Motor neuron (in vitro differentiated cells): ENCODE measurements around the gene HS3ST6. TPM values are rescaled to one million over a fixed set of nuclear protein-coding genes. Genes with fewer than 3 reads are reported as not detected.
"Not testable (repeated sequence)": the region's sequence is repeated elsewhere in the genome, so short reads cannot be mapped to it uniquely, and the experiment has no call there.

Experiments used
- ATAC-seq, 8 experiments: fragments of 200-7000 bp; cut with Tn5 transposase; replicated peaks in 6 of 8; 2 replicates each; pipeline ENCODE4 v1.8.0; 2021; ENCODE audit warnings: mild to moderate bottlenecking in 8 of 8, moderate library complexity in 8 of 8
- H3K27ac ChIP-seq, 2 donors: fragments of 250-450 bp; sonication (Bioruptor Pico); 2 replicates each; pipeline ENCODE4 v1.9.0; 2021; ENCODE audit warnings: antibody characterized with exemption in 2 of 2, mild to moderate bottlenecking in 2 of 2, moderate library complexity in 1 of 2
- H3K4me1 ChIP-seq, 2 donors: fragments of 250-450 bp; sonication (Bioruptor Pico); replicated peaks in 1 of 2; 2 replicates each; pipeline ENCODE4 v1.6.1; 2021; ENCODE audit warnings: antibody characterized with exemption in 2 of 2, mild to moderate bottlenecking in 2 of 2, moderate library complexity in 1 of 2
- H3K4me3 ChIP-seq, 5 donors: fragments of 250-450 bp; sonication (Bioruptor Pico); 2 replicates each; pipeline ENCODE4 v1.9.0; 2021; ENCODE audit warnings: antibody characterized with exemption in 5 of 5, mild to moderate bottlenecking in 5 of 5, moderate library complexity in 4 of 5
- WGBS, 10 experiments: fragments of 450-650 bp; shearing (Covaris generic); methylation state at CpG; one replicate each; pipeline ENCODE4 v1.0.0; 2022; 5-methylcytosine and 5-hydroxymethylcytosine counted together
- in situ Hi-C, 9 experiments: fragments of 400-800 bp; cut with MboI; loops; one replicate each; pipeline ENCODE4 v1.15.0; 2021; ENCODE audit warnings: low sequenced_read_pairs in 9 of 9, low pct_unique_long_range_greater_than_20kb in 2 of 9; ENCODE audit not compliant: unreplicated experiment in 9 of 9
- total RNA-seq, 8 experiments: library from RNA; unstranded; fragments of 300-600 nt; gene quantifications; 2 replicates each; pipeline versions ENCODE4 v1.2.3 to v1.2.4, GENCODE V29; 2022

HS3ST6 gene
- total RNA-seq = 1 to 10 TPM in 1 of 8 experiments, under 1 TPM in 1, not detected in 6; 0.25 to 1.1 TPM

DNA sequence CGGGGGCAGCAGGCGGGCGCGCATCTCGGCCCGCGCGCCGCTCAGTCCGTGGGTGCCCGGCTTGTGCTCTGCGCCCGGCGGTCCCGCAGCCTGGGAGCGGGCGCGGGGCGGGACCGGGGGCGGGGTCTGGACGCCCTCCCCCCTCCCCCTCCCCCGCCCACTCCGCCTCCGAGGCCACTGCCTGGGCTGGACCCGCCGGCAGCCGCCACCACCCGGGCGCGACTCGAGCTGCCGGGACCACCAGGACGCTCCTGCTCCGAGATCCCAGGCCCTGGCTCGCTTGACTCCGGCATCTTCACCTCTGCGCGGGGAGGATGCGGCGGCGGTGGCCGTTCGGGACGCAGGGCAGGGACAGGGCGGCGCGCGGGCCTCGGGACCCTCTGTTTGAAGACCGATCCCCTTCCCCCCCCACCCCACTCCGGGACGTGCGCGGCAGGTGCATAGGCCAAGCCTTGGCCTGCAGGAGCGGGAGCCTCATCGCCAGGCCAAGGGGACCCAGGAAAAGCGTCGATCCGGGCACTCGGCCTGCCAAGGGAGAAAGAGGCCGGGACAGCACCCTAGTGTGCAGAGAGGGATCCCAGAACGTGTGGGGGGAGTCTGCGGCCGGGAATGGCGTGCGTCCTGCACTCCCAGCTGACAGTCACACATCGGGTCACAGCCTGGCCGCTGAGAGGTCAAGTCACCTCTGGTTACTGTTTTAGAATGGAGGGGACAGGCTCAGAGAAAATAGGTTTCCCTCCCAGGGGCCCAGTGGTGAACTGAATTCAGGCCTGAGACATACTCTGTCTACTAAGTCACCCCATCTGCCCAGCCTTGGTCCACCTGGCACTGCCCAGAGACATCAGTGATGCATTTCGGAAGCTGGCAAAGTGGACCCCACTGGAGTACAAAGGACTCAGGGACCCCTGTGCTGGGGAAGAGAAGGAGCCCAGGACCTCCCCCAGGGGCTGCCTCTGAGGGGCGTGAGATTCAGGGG lies at the start of gene HS3ST6:
Gene HS3ST6 (minus strand): TSS at position 65 of the 976 bp plus-strand sequence. CDS start 92 bp downstream, outside the sequence.
- peak within 1 kb of the TSS; percentile 11 to 36 (median 28) for H3K4me3 ChIP-seq
- H3K4me1 ChIP-seq = peaks cover 3 to 8% of the 10 kb centered on the region in 2 donors
- in situ Hi-C loops = no loop called here
- 5 to 14% methylated on average over 4 to 5 of the region's 71 CpGs; no CpG with 5 or more reads in 8 of the 10 experiments for WGBS, 10 experiments
- no peak within 1 kb of the TSS for H3K27ac ChIP-seq
- peak in 6 of 8 experiments; percentile 51 to 67 (median 62) for ATAC-seq

DNA sequence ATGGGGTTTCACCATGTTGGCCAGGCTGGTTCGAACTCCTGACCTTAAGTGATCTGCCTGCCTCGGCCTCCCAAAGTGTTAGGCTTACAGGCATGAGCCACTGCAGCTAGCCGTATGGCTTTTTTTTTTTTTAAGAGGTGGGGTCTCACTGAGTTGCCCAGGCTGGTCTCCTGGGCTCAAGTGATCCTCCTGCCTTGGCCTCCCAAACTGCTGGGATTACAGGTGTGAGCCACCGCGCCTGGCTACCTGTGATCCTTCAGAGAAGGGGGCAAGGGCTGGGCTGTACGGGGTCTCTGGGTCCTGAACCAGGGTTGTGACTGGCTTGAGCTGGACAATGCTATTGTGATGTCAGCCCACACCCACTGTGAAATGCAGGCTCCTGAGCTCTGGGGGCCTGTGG lies 48.2 kb upstream of the HS3ST6 start, which contains the start of gene RNF151:
Gene RNF151 (plus strand): TSS at position 397 of the 400 bp plus-strand sequence. CDS start 26 bp downstream, outside the sequence.
- H3K27ac ChIP-seq = no peak within 1 kb of the TSS
- ATAC-seq = peak in 1 of 8 experiments; percentile 0
- 85 to 100% (median 93%) methylated on average over 1 to 6 of the region's 6 CpGs; no CpG with 5 or more reads in 5 of the 10 experiments for WGBS, 10 experiments
- peak within 1 kb of the TSS; percentile 69 to 96 (median 89) for H3K4me3 ChIP-seq
- in situ Hi-C loops = no loop called here
- H3K4me1 ChIP-seq = peaks cover 20 to 22% of the 10 kb centered on the region in 2 donors

- WGBS, 10 experiments = 0 to 61% (median 11%) methylated on average over 1 to 12 of the region's 24 CpGs; no CpG with 5 or more reads in 5 of the 10 experiments
- no peak for ATAC-seq
- H3K27ac ChIP-seq = peak overlapping the region; percentile 88 to 94
Observed at GRCh38 chr16:1965396-1966001, 47.3 kb upstream of the HS3ST6 start.

GRCh38 chr16:1964506-1965395 lies 46.5 kb upstream of the HS3ST6 start, which contains the start of gene RPS2:
Gene RPS2, minus strand, starts transcription at chr16:1964826. Its CDS starts 201 bp downstream, at chr16:1964625.
- peak; percentile 55 to 91 (median 88) for ATAC-seq
- Histone ChIP-seq H3K27ac (peak within 1 kb of the TSS; percentile 88 to 94), H3K4me1 (peaks cover 25 to 26% of the 10 kb centered on the region in 2 donors), H3K4me3 (peak within 1 kb of the TSS; percentile 69 to 96 (median 89))
- in situ Hi-C loops = no loop called here
- 0 to 4% (median 0%) methylated on average over 2 to 16 of the region's 97 CpGs; no CpG with 5 or more reads in 5 of the 10 experiments for WGBS, 10 experiments

More at GRCh38 chr16:1965396-1966001, 47.3 kb upstream of the HS3ST6 start:
- H3K4me3 ChIP-seq = peak overlapping the region; percentile 69 to 96 (median 89)
- in situ Hi-C loops = no loop called here
- peaks cover 20 to 21% of the 10 kb centered on the region in 2 donors for H3K4me1 ChIP-seq

DNA sequence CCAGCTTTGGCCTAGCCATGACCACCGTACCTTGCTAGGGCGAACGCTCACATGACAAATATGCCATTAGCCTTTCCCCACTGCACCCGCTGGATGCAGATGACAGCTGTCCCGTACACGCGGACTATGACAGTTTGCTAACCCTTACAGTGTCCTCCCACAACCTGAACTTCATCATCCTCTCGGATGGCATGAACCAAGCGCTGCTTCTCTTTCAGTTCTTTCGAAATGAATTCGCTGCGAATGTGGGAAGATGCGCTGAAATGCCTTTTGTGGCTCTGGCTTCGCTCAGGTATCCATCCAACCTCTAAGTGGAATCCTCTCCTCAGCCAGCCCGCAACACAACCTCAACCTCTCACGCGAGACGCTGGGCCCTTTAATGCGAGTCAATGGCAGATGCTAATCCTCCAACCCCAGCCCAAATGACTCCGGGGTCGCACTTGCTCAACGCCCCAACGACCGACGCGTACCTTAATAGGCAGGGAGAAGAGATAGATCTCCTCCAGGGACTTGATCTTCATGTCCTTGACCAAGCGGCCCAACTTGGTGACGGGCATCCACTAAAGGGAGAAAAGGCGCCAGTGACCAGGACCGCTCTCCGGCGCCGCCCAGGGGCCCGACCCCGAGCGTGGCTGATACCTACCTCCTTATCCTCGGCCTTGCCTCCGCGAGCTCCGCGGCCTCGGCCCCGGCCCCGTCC lies 45.7 kb upstream of the HS3ST6 start:
- ATAC-seq = peak in 6 of 8 experiments; percentile 0 to 27 (median 2)
- WGBS, 10 experiments = 0 to 47% (median 6%) methylated on average over 3 to 19 of the region's 44 CpGs; no CpG with 5 or more reads in 1 of the 10 experiments

GRCh38 chr16:1962161-1963153 lies 44.2 kb upstream of the HS3ST6 start:
- H3K4me1 ChIP-seq = peaks cover 25 to 30% of the 10 kb centered on the region in 2 donors
- in situ Hi-C loops, H3K27ac ChIP-seq, ATAC-seq: not testable (repeated sequence)
- 42 to 83% (median 67%) methylated on average over 1 to 8 of the region's 37 CpGs; no CpG with 5 or more reads in 5 of the 10 experiments for WGBS, 10 experiments
- peak overlapping the region in 2 of 5 donors; percentile 89 to 96 for H3K4me3 ChIP-seq

More for the DNA sequence above, 45.7 kb upstream of the HS3ST6 start:
- Histone ChIP-seq H3K4me3 (peak overlapping the region; percentile 69 to 96 (median 89)), H3K27ac (peak overlapping the region; percentile 62 to 94), H3K4me1 (peaks cover 25 to 28% of the 10 kb centered on the region in 2 donors)
- in situ Hi-C loops = no loop called here

DNA sequence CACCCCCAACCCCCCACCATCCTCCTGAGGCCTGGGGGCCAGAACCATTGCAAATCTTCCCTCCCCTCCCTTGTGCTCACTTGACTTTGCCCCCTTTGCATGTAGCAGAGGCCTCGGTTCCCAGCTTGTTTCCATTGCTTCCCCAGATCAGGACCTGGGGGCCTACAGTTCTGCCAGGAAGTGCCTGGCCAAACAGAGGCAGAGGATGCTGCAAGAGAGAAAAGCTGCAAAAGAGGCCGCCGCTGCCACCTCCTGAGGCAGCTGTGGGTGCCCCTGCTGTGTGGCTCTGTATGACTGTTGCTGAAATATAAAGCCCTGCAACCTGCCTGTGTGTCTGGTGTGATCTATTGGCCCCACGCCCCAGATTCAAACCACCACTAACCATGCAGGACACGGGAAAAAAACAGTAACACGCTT lies 43.4 kb upstream of the HS3ST6 start:
- no peak overlapping the region for H3K4me3 ChIP-seq
- ATAC-seq = no peak

GRCh38 chr16:1960665-1961630 lies 42.7 kb upstream of the HS3ST6 start:
- peak in 3 of 8 experiments; percentile 5 to 9 (median 8) for ATAC-seq
- in situ Hi-C loops = no loop called here
- peaks cover 24 to 28% of the 10 kb centered on the region in 2 donors for H3K4me1 ChIP-seq
- H3K4me3 ChIP-seq = peak overlapping the region in 4 of 5 donors; percentile 71 to 93 (median 90)
- WGBS, 10 experiments = 0 to 60% (median 36%) methylated on average over 1 to 7 of the region's 20 CpGs; no CpG with 5 or more reads in 2 of the 10 experiments
- no peak overlapping the region for H3K27ac ChIP-seq

More for the DNA sequence above, 43.4 kb upstream of the HS3ST6 start:
- in situ Hi-C loops = no loop called here
- no peak overlapping the region for H3K27ac ChIP-seq
- H3K4me1 ChIP-seq = peaks cover 25 to 30% of the 10 kb centered on the region in 2 donors
- WGBS, 10 experiments = 33 to 100% (median 53%) methylated on average over 1 to 3 of the region's 6 CpGs; no CpG with 5 or more reads in 7 of the 10 experiments

DNA sequence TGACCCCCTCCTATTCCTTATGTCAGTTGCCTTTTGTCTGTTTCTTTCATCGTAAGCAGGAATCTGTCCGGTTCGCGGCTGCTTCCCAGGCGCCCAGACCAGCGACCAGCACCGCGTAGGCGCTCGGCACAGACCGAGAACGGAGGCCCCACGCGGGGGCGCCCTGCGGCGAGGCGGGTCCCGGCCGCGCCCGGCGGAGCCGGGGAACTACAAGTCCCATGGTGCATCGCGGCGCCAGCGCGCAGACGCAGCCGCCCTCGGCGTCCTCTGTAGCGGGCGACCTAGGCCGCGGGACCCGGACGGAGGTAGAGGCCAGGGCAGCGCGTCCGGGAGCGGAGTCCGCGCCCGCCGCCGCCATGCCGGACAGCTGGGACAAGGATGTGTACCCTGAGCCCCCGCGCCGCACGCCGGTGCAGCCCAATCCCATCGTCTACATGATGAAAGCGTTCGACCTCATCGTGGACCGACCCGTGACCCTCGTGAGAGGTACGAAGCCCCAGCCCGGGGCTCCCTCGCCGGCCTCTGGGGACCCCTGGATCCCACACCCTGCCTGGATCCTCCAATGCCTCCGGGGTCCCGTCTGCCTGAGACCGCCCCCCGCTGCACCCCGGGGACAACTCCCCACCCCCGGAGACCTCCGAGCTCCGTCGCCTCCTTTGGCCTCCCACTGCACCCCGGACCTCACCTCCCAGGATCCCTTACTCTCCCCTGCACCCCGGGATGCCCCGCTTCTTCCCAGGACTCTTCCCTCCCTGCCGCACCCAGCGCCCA lies 41.2 kb upstream of the HS3ST6 start, which contains the start of gene NDUFB10:
Gene NDUFB10 (plus strand): TSS at position 270 of the 771 bp plus-strand sequence. CDS start 87 bp downstream, at position 357.
- Histone ChIP-seq H3K4me1 (peaks cover 18 to 24% of the 10 kb centered on the region in 2 donors), H3K27ac (peak within 1 kb of the TSS; percentile 84 to 90), H3K4me3 (peak within 1 kb of the TSS; percentile 52 to 93 (median 89))
- WGBS, 10 experiments = 0 to 3% (median 2%) methylated on average over 1 to 8 of the region's 79 CpGs; no CpG with 5 or more reads in 5 of the 10 experiments
- in situ Hi-C loops = no loop called here
- ATAC-seq = peak; percentile 49 to 89 (median 84)
